HepG2 (cell line): ENCODE results near the gene ADCY7. TPM values are rescaled to one million over a fixed set of nuclear protein-coding genes. Genes with fewer than 3 reads are reported as not detected.

ENCODE experiments used
- ATF7 ChIP-seq, 2 experiments: fragments of 450-650 bp in 1 of 2; sonication (generic) in 1 of 2; formaldehyde crosslinking in 1 of 2; IDR thresholded peaks; 2 replicates each; pipeline versions ENCODE4 v1.4.0 to v1.6.1; 2016 to 2020; ENCODE audit warnings: antibody characterized with exemption in 1 of 2, mild to moderate bottlenecking in 1 of 2, missing genetic modification reagents in 1 of 2
- HNRNPUL1 ChIP-seq: fragments of 200-400 bp; formaldehyde crosslinking; IDR thresholded peaks from 2 replicates; pipeline ENCODE4 v1.6.1; 2017; ENCODE audit warnings: low read depth, mild to moderate bottlenecking, low read length, moderate library complexity
- MAF1 ChIP-seq: sonication (generic); formaldehyde crosslinking; IDR thresholded peaks from 2 replicates; pipeline ENCODE4 v1.5.0; 2020; ENCODE audit warnings: missing genetic modification reagents, borderline replicate concordance
- MYNN ChIP-seq: sonication (generic); formaldehyde crosslinking; IDR thresholded peaks from 2 replicates; pipeline ENCODE4 v1.4.0; 2020; ENCODE audit warnings: mild to moderate bottlenecking, low read depth, missing genetic modification reagents
- SP5 ChIP-seq: IDR thresholded peaks from 2 replicates; pipeline ENCODE4 v1.6.1; 2016; ENCODE audit warnings: low read depth, borderline replicate concordance
- TBP ChIP-seq: sonication (generic); formaldehyde crosslinking; IDR thresholded peaks from 2 replicates; pipeline ENCODE4 v1.5.0; 2020; ENCODE audit warnings: missing genetic modification reagents
- ZMYM4 ChIP-seq: sonication (generic); formaldehyde crosslinking; IDR thresholded peaks from 2 replicates; pipeline ENCODE4 v1.8.1; 2023; ENCODE audit warnings: mild to moderate bottlenecking, missing genetic modification reagents
- ZNF251 ChIP-seq: sonication (generic); formaldehyde crosslinking; IDR thresholded peaks from 2 replicates; pipeline ENCODE4 v1.9.0; 2021; ENCODE audit warnings: mild to moderate bottlenecking, missing genetic modification reagents
- polyA plus RNA-seq, 8 experiments: library from polyadenylated mRNA; depleted of rRNA in 3 of 8; stranded (reverse) in 7 of 8; unstranded in 1 of 8; fragments of >200 nt; fragmentation: Illumina TruSeq in 4 of 8; extraction: Trizol in 4 of 8; gene quantifications; 2 replicates each; pipeline versions ENCODE4 v1.2.1 to v1.2.3, GENCODE V29; 2011 to 2016; ENCODE audit warnings: low read depth in 4 of 8, missing spikeins in 1 of 8, mixed read lengths in 1 of 8; ENCODE audit not compliant: insufficient read depth in 1 of 8
- total RNA-seq, 5 experiments: library from RNA; depleted of rRNA; stranded (reverse); fragments of >200 nt; fragmentation: Illumina TruSeq; extraction: Trizol; gene quantifications; 2 replicates each; pipeline ENCODE4 v1.2.3, GENCODE V29; 2016; ENCODE audit warnings: low read depth in 1 of 5
- TF ChIP-seq, protein P1 (sequence below): sonication (generic); formaldehyde crosslinking; IDR thresholded peaks from one replicate; pipeline ENCODE4 v1.5.1; 2020; ENCODE audit warnings: mild to moderate bottlenecking, missing genetic modification reagents; ENCODE audit errors: not compliant biosample characterization
- TF ChIP-seq, protein P2 (sequence below): sonication (generic); formaldehyde crosslinking; IDR thresholded peaks from 2 replicates; pipeline ENCODE4 v1.4.0; 2020; ENCODE audit warnings: missing genetic modification reagents, mild to moderate bottlenecking, borderline replicate concordance
- TF ChIP-seq, protein P3 (sequence below): IDR thresholded peaks from 2 replicates; pipeline ENCODE4 v1.6.1; 2018; ENCODE audit warnings: missing genetic modification reagents, mild to moderate bottlenecking, missing compliant biosample characterization
- TF ChIP-seq, protein P4 (sequence below): sonication (generic); formaldehyde crosslinking; IDR thresholded peaks from 2 replicates; pipeline ENCODE4 v1.4.0; 2020; ENCODE audit warnings: mild to moderate bottlenecking, missing genetic modification reagents
- TF ChIP-seq, protein P5 (sequence below): IDR thresholded peaks from 2 replicates; pipeline ENCODE4 v1.6.1; 2016; ENCODE audit warnings: low read depth

ADCY7 gene
- total and polyA plus RNA-seq, 2 of the 13 experiments (the other 11 are each of a cell fraction or from before 2014, with no cell fraction given), result 2.2 to 4.3 TPM

DNA sequence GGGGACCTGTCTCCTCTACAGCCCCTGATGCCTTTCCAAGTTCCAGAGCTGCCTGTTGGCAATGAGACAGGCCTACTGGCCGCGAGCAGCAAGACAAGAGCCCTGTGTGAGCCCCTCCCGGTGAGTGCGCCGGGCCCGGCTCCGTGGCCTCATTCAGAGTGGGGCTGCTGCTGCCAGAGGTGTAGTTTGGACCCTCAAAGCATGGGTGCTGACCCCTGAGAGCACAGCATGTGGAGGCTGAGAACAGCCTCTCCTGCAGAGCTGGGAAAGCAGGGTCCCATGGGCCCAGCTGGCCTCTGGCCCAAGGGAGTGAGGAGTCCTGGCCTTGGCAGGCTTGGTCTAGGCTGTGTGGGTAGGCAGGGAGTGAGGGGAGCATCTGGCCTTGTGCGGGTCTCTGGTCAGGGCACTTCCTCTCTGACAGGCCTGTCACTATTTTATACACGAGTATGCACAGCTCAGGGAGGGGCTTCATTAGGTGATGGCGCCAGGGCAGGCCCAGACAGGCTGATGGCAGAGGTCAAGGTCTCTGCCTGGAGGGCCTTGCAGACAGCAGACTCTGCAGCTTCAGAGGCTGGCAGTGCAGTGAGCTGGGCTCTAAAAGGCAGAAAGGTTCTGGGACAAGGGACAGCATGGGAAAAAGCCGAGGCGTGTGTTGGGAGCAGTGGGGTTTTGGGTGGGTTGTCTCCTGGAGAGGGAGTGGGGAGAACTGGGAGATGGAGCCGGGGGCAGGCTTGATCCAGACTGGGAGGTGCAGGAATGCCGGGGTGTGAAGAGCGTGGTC lies 43.4 kb downstream of the ADCY7 start (continued):
- TF ChIP-seq, protein P1, sequence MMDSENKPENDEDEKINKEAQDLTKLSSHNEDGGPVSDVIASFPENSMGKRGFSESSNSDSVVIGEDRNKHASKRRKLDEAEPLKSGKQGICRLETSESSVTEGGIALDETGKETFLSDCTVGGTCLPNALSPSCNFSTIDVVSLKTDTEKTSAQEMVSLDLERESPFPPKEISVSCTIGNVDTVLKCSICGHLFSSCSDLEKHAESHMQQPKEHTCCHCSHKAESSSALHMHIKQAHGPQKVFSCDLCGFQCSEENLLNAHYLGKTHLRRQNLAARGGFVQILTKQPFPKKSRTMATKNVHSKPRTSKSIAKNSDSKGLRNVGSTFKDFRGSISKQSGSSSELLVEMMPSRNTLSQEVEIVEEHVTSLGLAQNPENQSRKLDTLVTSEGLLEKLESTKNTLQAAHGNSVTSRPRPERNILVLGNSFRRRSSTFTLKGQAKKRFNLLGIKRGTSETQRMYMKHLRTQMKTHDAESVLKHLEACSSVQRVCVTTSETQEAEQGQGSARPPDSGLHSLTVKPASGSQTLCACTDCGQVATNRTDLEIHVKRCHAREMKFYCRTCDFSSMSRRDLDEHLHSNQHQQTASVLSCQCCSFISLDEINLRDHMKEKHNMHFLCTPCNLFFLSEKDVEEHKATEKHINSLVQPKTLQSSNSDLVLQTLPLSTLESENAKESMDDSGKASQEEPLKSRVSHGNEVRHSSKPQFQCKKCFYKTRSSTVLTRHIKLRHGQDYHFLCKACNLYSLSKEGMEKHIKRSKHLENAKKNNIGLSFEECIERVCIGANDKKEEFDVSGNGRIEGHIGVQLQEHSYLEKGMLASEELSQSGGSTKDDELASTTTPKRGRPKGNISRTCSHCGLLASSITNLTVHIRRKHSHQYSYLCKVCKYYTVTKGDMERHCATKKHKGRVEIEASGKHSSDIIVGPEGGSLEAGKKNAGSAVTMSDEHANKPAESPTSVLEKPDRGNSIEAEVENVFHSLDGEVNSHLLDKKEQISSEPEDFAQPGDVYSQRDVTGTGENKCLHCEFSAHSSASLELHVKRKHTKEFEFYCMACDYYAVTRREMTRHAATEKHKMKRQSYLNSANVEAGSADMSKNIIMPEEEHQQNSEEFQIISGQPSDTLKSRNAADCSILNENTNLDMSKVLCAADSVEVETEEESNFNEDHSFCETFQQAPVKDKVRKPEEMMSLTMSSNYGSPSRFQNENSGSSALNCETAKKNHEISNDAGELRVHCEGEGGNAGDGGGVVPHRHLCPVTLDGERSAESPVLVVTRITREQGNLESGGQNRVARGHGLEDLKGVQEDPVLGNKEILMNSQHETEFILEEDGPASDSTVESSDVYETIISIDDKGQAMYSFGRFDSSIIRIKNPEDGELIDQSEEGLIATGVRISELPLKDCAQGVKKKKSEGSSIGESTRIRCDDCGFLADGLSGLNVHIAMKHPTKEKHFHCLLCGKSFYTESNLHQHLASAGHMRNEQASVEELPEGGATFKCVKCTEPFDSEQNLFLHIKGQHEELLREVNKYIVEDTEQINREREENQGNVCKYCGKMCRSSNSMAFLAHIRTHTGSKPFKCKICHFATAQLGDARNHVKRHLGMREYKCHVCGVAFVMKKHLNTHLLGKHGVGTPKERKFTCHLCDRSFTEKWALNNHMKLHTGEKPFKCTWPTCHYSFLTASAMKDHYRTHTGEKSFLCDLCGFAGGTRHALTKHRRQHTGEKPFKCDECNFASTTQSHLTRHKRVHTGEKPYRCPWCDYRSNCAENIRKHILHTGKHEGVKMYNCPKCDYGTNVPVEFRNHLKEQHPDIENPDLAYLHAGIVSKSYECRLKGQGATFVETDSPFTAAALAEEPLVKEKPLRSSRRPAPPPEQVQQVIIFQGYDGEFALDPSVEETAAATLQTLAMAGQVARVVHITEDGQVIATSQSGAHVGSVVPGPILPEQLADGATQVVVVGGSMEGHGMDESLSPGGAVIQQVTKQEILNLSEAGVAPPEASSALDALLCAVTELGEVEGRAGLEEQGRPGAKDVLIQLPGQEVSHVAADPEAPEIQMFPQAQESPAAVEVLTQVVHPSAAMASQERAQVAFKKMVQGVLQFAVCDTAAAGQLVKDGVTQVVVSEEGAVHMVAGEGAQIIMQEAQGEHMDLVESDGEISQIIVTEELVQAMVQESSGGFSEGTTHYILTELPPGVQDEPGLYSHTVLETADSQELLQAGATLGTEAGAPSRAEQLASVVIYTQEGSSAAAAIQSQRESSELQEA, result no peak
- TF ChIP-seq ZNF251 (CRISPR knock-in tag) (no peak), SP5 (CRISPR knock-in tag) (no peak), ATF7 (IDR thresholded peaks at IDR 0.05) (no peak), ATF7 (CRISPR knock-in tag; IDR thresholded peaks at IDR 0.05) (no peak), ZMYM4 (CRISPR knock-in tag) (0 out of 2 replicates have a peak, but pooled peaks have one; percentile 8), TBP (CRISPR knock-in tag) (no peak), MAF1 (CRISPR knock-in tag) (no peak), HNRNPUL1 (no peak), MYNN (no peak)
- TF ChIP-seq, protein P2, sequence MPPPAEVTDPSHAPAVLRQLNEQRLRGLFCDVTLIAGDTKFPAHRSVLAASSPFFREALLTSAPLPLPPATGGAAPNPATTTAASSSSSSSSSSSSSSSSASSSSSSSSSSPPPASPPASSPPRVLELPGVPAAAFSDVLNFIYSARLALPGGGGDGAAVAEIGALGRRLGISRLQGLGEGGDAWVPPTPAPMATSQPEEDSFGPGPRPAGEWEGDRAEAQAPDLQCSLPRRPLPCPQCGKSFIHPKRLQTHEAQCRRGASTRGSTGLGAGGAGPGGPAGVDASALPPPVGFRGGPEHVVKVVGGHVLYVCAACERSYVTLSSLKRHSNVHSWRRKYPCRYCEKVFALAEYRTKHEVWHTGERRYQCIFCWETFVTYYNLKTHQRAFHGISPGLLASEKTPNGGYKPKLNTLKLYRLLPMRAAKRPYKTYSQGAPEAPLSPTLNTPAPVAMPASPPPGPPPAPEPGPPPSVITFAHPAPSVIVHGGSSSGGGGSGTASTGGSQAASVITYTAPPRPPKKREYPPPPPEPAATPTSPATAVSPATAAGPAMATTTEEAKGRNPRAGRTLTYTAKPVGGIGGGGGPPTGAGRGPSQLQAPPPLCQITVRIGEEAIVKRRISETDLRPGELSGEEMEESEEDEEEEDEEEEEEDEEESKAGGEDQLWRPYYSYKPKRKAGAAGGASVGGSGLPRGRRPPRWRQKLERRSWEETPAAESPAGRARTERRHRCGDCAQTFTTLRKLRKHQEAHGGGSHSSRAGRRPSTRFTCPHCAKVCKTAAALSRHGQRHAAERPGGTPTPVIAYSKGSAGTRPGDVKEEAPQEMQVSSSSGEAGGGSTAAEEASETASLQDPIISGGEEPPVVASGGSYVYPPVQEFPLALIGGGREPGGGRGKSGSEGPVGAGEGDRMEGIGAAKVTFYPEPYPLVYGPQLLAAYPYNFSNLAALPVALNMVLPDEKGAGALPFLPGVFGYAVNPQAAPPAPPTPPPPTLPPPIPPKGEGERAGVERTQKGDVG (CRISPR knock-in tag), result no peak
- TF ChIP-seq, protein P3, sequence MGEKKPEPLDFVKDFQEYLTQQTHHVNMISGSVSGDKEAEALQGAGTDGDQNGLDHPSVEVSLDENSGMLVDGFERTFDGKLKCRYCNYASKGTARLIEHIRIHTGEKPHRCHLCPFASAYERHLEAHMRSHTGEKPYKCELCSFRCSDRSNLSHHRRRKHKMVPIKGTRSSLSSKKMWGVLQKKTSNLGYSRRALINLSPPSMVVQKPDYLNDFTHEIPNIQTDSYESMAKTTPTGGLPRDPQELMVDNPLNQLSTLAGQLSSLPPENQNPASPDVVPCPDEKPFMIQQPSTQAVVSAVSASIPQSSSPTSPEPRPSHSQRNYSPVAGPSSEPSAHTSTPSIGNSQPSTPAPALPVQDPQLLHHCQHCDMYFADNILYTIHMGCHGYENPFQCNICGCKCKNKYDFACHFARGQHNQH, result no peak
- TF ChIP-seq, protein P4, sequence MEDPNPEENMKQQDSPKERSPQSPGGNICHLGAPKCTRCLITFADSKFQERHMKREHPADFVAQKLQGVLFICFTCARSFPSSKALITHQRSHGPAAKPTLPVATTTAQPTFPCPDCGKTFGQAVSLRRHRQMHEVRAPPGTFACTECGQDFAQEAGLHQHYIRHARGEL (CRISPR knock-in tag), result no peak
- TF ChIP-seq, protein P5, sequence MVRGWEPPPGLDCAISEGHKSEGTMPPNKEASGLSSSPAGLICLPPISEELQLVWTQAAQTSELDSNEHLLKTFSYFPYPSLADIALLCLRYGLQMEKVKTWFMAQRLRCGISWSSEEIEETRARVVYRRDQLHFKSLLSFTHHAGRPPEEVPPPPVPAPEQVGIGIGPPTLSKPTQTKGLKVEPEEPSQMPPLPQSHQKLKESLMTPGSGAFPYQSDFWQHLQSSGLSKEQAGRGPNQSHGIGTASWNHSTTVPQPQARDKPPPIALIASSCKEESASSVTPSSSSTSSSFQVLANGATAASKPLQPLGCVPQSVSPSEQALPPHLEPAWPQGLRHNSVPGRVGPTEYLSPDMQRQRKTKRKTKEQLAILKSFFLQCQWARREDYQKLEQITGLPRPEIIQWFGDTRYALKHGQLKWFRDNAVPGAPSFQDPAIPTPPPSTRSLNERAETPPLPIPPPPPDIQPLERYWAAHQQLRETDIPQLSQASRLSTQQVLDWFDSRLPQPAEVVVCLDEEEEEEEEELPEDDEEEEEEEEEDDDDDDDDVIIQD, result no peak
